Activated T-cell treated with anti-CD3 and anti-CD28 coated beads, Interleukin-2, amount 50 U/mL, for 24 hours (primary cell): Measurements from ENCODE around the gene PARVA.

Experiments
- DNase-seq: peaks from one replicate; pipeline ENCODE4 v3.0.0-alpha.2; 2020
- H3K27ac Mint-ChIP-seq: 2 replicates; pipeline ENCODE4 v1.8.0; 2020; ENCODE audit warnings: mild to moderate bottlenecking, mixed read lengths
- H3K27me3 Mint-ChIP-seq: 2 replicates; pipeline ENCODE4 v1.8.0; 2020; ENCODE audit warnings: mixed read lengths
- H3K36me3 Mint-ChIP-seq: 2 replicates; pipeline ENCODE4 v1.8.0; 2020; ENCODE audit warnings: low read depth, mixed read lengths
- H3K4me1 Mint-ChIP-seq: 2 replicates; pipeline ENCODE4 v1.8.0; 2020; ENCODE audit warnings: low read depth, mixed read lengths
- H3K4me3 Mint-ChIP-seq: 2 replicates; pipeline ENCODE4 v1.8.0; 2020; ENCODE audit warnings: mild to moderate bottlenecking, moderate library complexity, mixed read lengths
- H3K9me3 Mint-ChIP-seq: 2 replicates; pipeline ENCODE4 v1.8.0; 2020; ENCODE audit warnings: mixed read lengths

PARVA gene

GRCh38 chr11:12577725-12578644 is 200.6 kb downstream of the PARVA start:
- Mint-ChIP-seq H3K36me3 (no peaks in the 10 kb centered on the region), H3K27me3 (peaks cover 18% of the 10 kb centered on the region), H3K4me1 (no peaks in the 10 kb centered on the region), H3K4me3 (no peak overlapping the region), H3K27ac (no peak overlapping the region), H3K9me3 (no peaks in the 10 kb centered on the region)
- DNase-seq, result no peak

GRCh38 chr11:12581416-12581815 is 204.0 kb downstream of the PARVA start:
- Mint-ChIP-seq H3K4me1 (no peaks in the 10 kb centered on the region), H3K36me3 (no peaks in the 10 kb centered on the region), H3K9me3 (no peaks in the 10 kb centered on the region), H3K4me3 (no peak overlapping the region), H3K27me3 (peaks cover 18% of the 10 kb centered on the region), H3K27ac (no peak overlapping the region)
- no peak for DNase-seq

GRCh38 chr11:12581923-12582322 is 204.6 kb downstream of the PARVA start:
- Mint-ChIP-seq H3K9me3 (no peaks in the 10 kb centered on the region), H3K27me3 (peaks cover 18% of the 10 kb centered on the region)
- no peak for DNase-seq

More at GRCh38 chr11:12581923-12582322, 204.6 kb downstream of the PARVA start:
- no peaks in the 10 kb centered on the region for H3K4me1 Mint-ChIP-seq
- no peak overlapping the region for H3K27ac Mint-ChIP-seq
- H3K36me3 Mint-ChIP-seq, result no peaks in the 10 kb centered on the region
- H3K4me3 Mint-ChIP-seq, result no peak overlapping the region
